ENCODE data around the gene SMIM44. TPM values are rescaled to one million over a fixed set of nuclear protein-coding genes. Genes with fewer than 3 reads are reported as not detected.
A peak's percentile ranks its signal among the peaks of the same experiment; 100 is the strongest.

Gene SMIM44
- total and polyA plus RNA-seq, 9 of the 15 experiments (the other 6 are each of a cell fraction or from before 2014, with no cell fraction given) = not detected

- TF ChIP-seq RAD21 (CRISPR knock-in tag; conservative IDR thresholded peaks at IDR 0.05 in 1 of 2, IDR thresholded peaks at IDR 0.05 in 1 of 2) (peak; percentile 57 to 76), SRSF9 (IDR thresholded peaks at IDR 0.05; ENCODE audit: borderline replicate concordance, low read depth, low read length) (no peak), PREB (CRISPR knock-in tag; IDR thresholded peaks at IDR 0.05) (no peak), TEAD1 (CRISPR knock-in tag; IDR thresholded peaks at IDR 0.05) (peak in 1 of 2 experiments; percentile 94; a peak in 1 of 4 replicates), NFYB (IDR thresholded peaks at IDR 0.05; ENCODE audit: extremely low read depth, insufficient read length) (no peak), FOXP1 (CRISPR knock-in tag; IDR thresholded peaks at IDR 0.05) (peak; percentile 99), DNMT1 (IDR thresholded peaks at IDR 0.05) (no peak), RFX7 (CRISPR knock-in tag; IDR thresholded peaks at IDR 0.05) (no peak), SMARCC2 (IDR thresholded peaks at IDR 0.05; ENCODE audit: low read depth) (no peak), CBX5 (IDR thresholded peaks at IDR 0.05; ENCODE audit: borderline replicate concordance, low read depth) (no peak), SMAD3 (CRISPR knock-in tag; conservative IDR thresholded peaks at IDR 0.05) (no peak), JUNB (CRISPR knock-in tag; conservative IDR thresholded peaks at IDR 0.05) (no peak), KLF10 (CRISPR knock-in tag; IDR thresholded peaks at IDR 0.05) (no peak), SMAD2 (IDR thresholded peaks at IDR 0.05; ENCODE audit: low read depth, low read length) (no peak), CREB1 (IDR thresholded peaks at IDR 0.05) (peak; percentile 69; the same call in 1 of the 2 replicates), CREB1 (CRISPR knock-in tag; IDR thresholded peaks at IDR 0.05) (peak; percentile 87; the same call in 1 of the 2 replicates), ZNF511 (CRISPR knock-in tag; IDR thresholded peaks at IDR 0.05) (peak; percentile 97), ELK1 (CRISPR knock-in tag; IDR thresholded peaks at IDR 0.05) (no peak)
- TF ChIP-seq, protein P1, sequence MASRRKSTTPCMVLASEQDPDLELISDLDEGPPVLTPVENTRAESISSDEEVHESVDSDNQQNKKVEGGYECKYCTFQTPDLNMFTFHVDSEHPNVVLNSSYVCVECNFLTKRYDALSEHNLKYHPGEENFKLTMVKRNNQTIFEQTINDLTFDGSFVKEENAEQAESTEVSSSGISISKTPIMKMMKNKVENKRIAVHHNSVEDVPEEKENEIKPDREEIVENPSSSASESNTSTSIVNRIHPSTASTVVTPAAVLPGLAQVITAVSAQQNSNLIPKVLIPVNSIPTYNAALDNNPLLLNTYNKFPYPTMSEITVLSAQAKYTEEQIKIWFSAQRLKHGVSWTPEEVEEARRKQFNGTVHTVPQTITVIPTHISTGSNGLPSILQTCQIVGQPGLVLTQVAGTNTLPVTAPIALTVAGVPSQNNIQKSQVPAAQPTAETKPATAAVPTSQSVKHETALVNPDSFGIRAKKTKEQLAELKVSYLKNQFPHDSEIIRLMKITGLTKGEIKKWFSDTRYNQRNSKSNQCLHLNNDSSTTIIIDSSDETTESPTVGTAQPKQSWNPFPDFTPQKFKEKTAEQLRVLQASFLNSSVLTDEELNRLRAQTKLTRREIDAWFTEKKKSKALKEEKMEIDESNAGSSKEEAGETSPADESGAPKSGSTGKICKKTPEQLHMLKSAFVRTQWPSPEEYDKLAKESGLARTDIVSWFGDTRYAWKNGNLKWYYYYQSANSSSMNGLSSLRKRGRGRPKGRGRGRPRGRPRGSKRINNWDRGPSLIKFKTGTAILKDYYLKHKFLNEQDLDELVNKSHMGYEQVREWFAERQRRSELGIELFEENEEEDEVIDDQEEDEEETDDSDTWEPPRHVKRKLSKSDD (conservative IDR thresholded peaks at IDR 0.05; ENCODE audit: low read length) = no peak
- TF ChIP-seq, protein P2, sequence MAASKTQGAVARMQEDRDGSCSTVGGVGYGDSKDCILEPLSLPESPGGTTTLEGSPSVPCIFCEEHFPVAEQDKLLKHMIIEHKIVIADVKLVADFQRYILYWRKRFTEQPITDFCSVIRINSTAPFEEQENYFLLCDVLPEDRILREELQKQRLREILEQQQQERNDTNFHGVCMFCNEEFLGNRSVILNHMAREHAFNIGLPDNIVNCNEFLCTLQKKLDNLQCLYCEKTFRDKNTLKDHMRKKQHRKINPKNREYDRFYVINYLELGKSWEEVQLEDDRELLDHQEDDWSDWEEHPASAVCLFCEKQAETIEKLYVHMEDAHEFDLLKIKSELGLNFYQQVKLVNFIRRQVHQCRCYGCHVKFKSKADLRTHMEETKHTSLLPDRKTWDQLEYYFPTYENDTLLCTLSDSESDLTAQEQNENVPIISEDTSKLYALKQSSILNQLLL (CRISPR knock-in tag; IDR thresholded peaks at IDR 0.05; ENCODE audit: borderline replicate concordance) = no peak
These were observed 37.2 kb upstream of the SMIM44 start (continued) for GRCh38 chr19:3520166-3521103.

Data from K562 (cell line).